ENCODE data around the gene LITAF.
A peak's percentile ranks its signal among the peaks of the same experiment; 100 is the strongest.
"Not testable (repeated sequence)": the region's sequence is repeated elsewhere in the genome, so short reads cannot be mapped to it uniquely, and the experiment has no call there.

Gene LITAF

GRCh38 chr16:11510178-11510973 is 76.3 kb downstream of the LITAF start:
- Histone ChIP-seq H3K4me3 (ENCODE audit: low read length) (no peak overlapping the region), H3K27ac (ENCODE audit: low read depth, low read length) (no peak overlapping the region), H3K4me1 (ENCODE audit: control insufficient read depth, insufficient read depth, low read length) (no peaks in the 10 kb centered on the region), H3K36me3 (ENCODE audit: control insufficient read depth, insufficient read depth, low read length) (no peaks in the 10 kb centered on the region), H3K27me3 (ENCODE audit: control insufficient read depth, insufficient read depth, low read length) (no peaks in the 10 kb centered on the region), H3K9ac (ENCODE audit: low read length) (no peak overlapping the region)

DNA sequence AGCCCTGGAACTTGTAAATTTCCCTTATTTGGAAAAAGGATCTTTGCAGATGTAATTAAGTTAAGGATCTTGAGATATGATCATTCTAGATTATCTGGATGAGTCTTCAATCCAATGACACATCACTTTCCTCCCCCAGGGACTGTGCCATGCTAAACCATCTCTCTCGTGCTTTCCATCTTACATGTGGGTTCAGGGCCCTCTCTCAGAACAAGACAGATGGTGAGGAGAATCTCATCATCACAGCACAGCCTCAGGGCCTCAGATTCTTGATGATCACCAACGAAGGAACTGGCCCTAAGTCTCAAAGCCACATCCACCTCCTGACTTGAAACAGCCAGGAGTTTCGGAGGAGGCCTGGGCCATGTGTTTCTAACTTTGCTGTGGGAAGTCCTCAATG is 78.7 kb downstream of the LITAF start:
- H3K4me3 ChIP-seq (ENCODE audit: low read length): no peak overlapping the region
- H3K27ac ChIP-seq (ENCODE audit: low read depth, low read length): no peak overlapping the region
- no peaks in the 10 kb centered on the region for H3K27me3 ChIP-seq (ENCODE audit: control insufficient read depth, insufficient read depth, low read length)
- H3K9ac ChIP-seq (ENCODE audit: low read length): no peak overlapping the region
- no peaks in the 10 kb centered on the region for H3K4me1 ChIP-seq (ENCODE audit: control insufficient read depth, insufficient read depth, low read length)
- H3K36me3 ChIP-seq (ENCODE audit: control insufficient read depth, insufficient read depth, low read length): no peaks in the 10 kb centered on the region

GRCh38 chr16:11507350-11507749 is 79.4 kb downstream of the LITAF start:
- Histone ChIP-seq H3K4me1 (ENCODE audit: control insufficient read depth, insufficient read depth, low read length) (no peaks in the 10 kb centered on the region), H3K9ac (ENCODE audit: low read length) (no peak overlapping the region), H3K27ac (ENCODE audit: low read depth, low read length) (no peak overlapping the region), H3K4me3 (ENCODE audit: low read length) (no peak overlapping the region), H3K27me3 (ENCODE audit: control insufficient read depth, insufficient read depth, low read length) (no peaks in the 10 kb centered on the region), H3K36me3 (ENCODE audit: control insufficient read depth, insufficient read depth, low read length) (no peaks in the 10 kb centered on the region)

DNA sequence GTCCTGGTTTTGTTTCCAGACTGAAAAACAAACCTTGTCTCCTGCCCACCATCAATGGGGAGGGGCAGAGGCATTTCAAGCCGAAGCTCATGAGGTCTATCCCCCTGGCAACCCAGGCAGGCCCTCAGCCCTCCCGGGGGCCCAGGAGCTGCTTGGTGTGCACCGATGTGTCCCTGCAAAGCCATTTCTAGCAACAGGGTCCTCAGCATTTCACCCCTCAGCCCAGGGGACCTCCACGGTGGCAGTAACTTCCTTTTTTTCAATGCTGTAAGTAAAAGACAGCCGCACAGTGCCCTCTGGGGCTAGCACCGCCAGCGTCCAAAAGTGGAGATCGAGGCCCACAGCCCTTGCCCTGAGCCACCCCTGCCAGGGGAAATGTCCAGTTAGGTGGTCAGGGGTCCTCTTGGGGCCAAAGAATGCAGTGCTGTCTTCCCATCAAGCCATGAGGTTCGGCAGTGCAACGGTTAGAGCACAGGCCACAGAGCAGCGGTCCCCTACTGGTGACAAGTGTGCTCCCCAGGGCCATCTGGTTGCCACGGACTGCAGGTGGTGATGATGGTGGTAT is 79.9 kb downstream of the LITAF start:
- Histone ChIP-seq H3K4me1 (ENCODE audit: control insufficient read depth, insufficient read depth, low read length) (no peaks in the 10 kb centered on the region), H3K4me3 (ENCODE audit: low read length) (no peak overlapping the region), H3K27me3 (ENCODE audit: control insufficient read depth, insufficient read depth, low read length) (no peaks in the 10 kb centered on the region), H3K36me3 (ENCODE audit: control insufficient read depth, insufficient read depth, low read length) (no peaks in the 10 kb centered on the region), H3K27ac (ENCODE audit: low read depth, low read length) (no peak overlapping the region), H3K9ac (ENCODE audit: low read length) (no peak overlapping the region)

GRCh38 chr16:11504261-11504660 is 82.5 kb downstream of the LITAF start:
- not testable (repeated sequence) for H3K27ac ChIP-seq (ENCODE audit: low read depth, low read length); H3K36me3 ChIP-seq (ENCODE audit: control insufficient read depth, insufficient read depth, low read length); H3K27me3 ChIP-seq (ENCODE audit: control insufficient read depth, insufficient read depth, low read length); H3K4me3 ChIP-seq (ENCODE audit: low read length); H3K9ac ChIP-seq (ENCODE audit: low read length); H3K4me1 ChIP-seq (ENCODE audit: control insufficient read depth, insufficient read depth, low read length)

DNA sequence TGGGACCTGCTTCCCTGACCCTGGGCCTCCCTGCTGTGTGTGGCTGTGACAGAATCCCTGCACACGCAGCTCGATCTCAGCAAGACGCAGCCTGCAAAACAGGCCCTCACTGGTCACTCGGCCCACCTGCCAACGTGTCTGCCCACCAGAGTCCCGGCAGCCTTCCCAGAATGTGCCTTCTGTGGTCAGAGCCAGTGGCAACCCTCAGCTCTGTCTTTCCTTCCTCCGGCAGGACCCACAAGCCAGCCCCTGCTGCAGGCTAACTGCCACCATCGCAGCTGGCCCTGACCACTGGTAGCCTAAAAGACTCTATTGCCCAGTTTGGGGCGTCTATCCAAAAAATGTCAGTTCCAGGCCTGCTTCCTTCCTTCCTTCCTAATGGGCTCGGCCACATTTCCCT is 83.2 kb downstream of the LITAF start:
- no peak overlapping the region for H3K9ac ChIP-seq (ENCODE audit: low read length)
- no peak overlapping the region for H3K4me3 ChIP-seq (ENCODE audit: low read length)
- no peaks in the 10 kb centered on the region for H3K27me3 ChIP-seq (ENCODE audit: control insufficient read depth, insufficient read depth, low read length)
- no peak overlapping the region for H3K27ac ChIP-seq (ENCODE audit: low read depth, low read length)
- no peaks in the 10 kb centered on the region for H3K4me1 ChIP-seq (ENCODE audit: control insufficient read depth, insufficient read depth, low read length)
- no peaks in the 10 kb centered on the region for H3K36me3 ChIP-seq (ENCODE audit: control insufficient read depth, insufficient read depth, low read length)

DNA sequence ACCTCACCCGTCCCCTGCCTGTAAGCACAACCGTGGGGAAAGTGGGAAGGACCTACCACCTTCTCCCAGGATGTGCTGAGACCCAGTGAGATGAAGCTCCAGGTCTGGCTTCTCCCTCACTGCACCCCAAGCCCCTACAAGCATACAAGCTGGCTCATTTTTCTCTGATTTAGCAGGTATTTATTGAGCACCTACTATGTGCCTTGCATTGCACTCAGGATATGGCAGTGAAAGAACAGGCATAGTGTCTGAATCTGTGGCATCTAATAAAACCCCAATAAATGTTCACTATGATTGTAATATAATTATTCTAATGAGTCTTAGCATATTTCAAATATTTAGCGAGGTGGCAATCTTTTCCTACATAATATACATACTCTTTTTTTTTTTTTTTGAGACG is 84.5 kb downstream of the LITAF start:
- H3K27ac ChIP-seq (ENCODE audit: low read depth, low read length): no peak overlapping the region
- H3K4me3 ChIP-seq (ENCODE audit: low read length): no peak overlapping the region
- H3K9ac ChIP-seq (ENCODE audit: low read length): no peak overlapping the region
- H3K27me3 ChIP-seq (ENCODE audit: control insufficient read depth, insufficient read depth, low read length): no peaks in the 10 kb centered on the region
- peaks cover 4% of the 10 kb centered on the region for H3K4me1 ChIP-seq (ENCODE audit: control insufficient read depth, insufficient read depth, low read length)
- no peaks in the 10 kb centered on the region for H3K36me3 ChIP-seq (ENCODE audit: control insufficient read depth, insufficient read depth, low read length)

DNA sequence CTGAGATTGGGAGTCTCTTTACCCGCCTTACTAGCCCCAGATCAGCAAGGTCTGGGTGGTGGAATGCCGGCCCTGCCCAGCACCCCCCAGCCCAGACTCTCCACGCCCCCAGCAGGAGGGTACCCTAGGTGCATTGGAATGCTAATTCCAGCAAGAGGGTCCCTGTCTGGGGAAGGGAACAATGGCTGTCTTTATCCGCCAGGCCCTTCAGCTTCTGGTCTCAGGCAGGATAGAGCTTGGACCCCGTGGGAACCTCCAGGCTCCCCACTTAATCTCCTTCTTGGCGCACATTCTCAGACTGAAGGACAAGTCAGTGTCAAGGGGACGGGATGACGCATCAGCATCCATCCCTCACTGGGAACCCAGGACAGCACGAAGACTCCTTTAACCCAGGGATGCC is 85.1 kb downstream of the LITAF start:
- no peaks in the 10 kb centered on the region for H3K27me3 ChIP-seq (ENCODE audit: control insufficient read depth, insufficient read depth, low read length)
- H3K4me1 ChIP-seq (ENCODE audit: control insufficient read depth, insufficient read depth, low read length): peaks cover 10% of the 10 kb centered on the region
- no peak overlapping the region for H3K27ac ChIP-seq (ENCODE audit: low read depth, low read length)

GRCh38 chr16:11500700-11501346 is 85.9 kb downstream of the LITAF start:
- Histone ChIP-seq H3K27ac (ENCODE audit: low read depth, low read length) (no peak overlapping the region), H3K4me1 (ENCODE audit: control insufficient read depth, insufficient read depth, low read length) (peaks cover 10% of the 10 kb centered on the region), H3K27me3 (ENCODE audit: control insufficient read depth, insufficient read depth, low read length) (no peaks in the 10 kb centered on the region), H3K36me3 (ENCODE audit: control insufficient read depth, insufficient read depth, low read length) (no peaks in the 10 kb centered on the region), H3K4me3 (ENCODE audit: low read length) (no peak overlapping the region), H3K9ac (ENCODE audit: low read length) (no peak overlapping the region)

More for the DNA sequence above, 85.1 kb downstream of the LITAF start:
- Histone ChIP-seq H3K9ac (ENCODE audit: low read length) (no peak overlapping the region), H3K4me3 (ENCODE audit: low read length) (no peak overlapping the region), H3K36me3 (ENCODE audit: control insufficient read depth, insufficient read depth, low read length) (no peaks in the 10 kb centered on the region)

GRCh38 chr16:11499295-11500089 is 87.2 kb downstream of the LITAF start:
- H3K4me1 ChIP-seq (ENCODE audit: control insufficient read depth, insufficient read depth, low read length): peaks cover 10% of the 10 kb centered on the region
- no peaks in the 10 kb centered on the region for H3K36me3 ChIP-seq (ENCODE audit: control insufficient read depth, insufficient read depth, low read length)
- H3K27me3 ChIP-seq (ENCODE audit: control insufficient read depth, insufficient read depth, low read length): no peaks in the 10 kb centered on the region
- H3K27ac ChIP-seq (ENCODE audit: low read depth, low read length): no peak overlapping the region
- no peak overlapping the region for H3K4me3 ChIP-seq (ENCODE audit: low read length)
- H3K9ac ChIP-seq (ENCODE audit: low read length): no peak overlapping the region

DNA sequence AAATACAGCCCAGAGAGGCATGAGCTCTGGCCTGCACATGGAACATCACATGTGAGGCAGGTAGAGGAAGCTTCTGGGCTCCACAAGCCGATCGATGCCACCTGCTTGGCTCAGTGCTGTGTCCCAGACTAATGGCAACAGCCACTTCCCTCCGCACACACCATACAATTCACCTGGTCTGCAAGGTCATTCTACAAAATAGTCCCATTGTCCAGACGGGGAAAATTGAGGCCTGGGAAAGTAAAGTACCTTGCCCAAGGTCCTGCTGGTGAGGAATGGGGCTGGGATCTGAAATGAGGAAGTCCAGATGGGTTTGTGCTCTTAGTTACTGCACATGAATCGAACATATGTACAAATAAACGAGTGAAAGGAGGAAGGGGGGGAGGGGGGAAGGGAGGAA is 88.0 kb downstream of the LITAF start:
- H3K36me3 ChIP-seq (ENCODE audit: control insufficient read depth, insufficient read depth, low read length): no peaks in the 10 kb centered on the region
- no peak overlapping the region for H3K9ac ChIP-seq (ENCODE audit: low read length)
- peaks cover 10% of the 10 kb centered on the region for H3K4me1 ChIP-seq (ENCODE audit: control insufficient read depth, insufficient read depth, low read length)
- H3K27ac ChIP-seq (ENCODE audit: low read depth, low read length): no peak overlapping the region
- H3K27me3 ChIP-seq (ENCODE audit: control insufficient read depth, insufficient read depth, low read length): no peaks in the 10 kb centered on the region
- H3K4me3 ChIP-seq (ENCODE audit: low read length): no peak overlapping the region

DNA sequence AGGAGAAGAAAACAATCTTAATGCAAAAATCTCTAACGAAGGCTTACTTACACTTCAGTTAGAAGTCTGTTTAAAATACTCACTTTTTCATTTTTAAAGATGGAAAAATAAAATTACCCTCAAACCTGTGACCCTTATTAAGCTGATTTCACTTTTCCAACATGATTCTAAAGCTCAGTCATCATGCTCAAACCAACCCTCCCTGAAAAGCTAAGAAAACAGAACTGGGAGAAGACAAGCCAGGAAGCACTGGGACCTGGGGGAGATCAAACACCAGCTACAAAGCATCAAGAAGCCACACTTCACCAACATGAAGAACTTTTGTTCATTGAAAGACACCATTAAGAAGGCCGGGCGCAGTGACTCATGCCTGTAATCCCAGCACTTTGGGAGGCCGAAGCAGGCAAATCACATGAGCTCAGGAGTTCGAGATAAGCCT is 88.8 kb downstream of the LITAF start:
- Histone ChIP-seq H3K9ac (ENCODE audit: low read length) (no peak overlapping the region), H3K4me3 (ENCODE audit: low read length) (no peak overlapping the region), H3K4me1 (ENCODE audit: control insufficient read depth, insufficient read depth, low read length) (peaks cover 10% of the 10 kb centered on the region), H3K27ac (ENCODE audit: low read depth, low read length) (peak overlapping the region; percentile 80), H3K27me3 (ENCODE audit: control insufficient read depth, insufficient read depth, low read length) (no peaks in the 10 kb centered on the region), H3K36me3 (ENCODE audit: control insufficient read depth, insufficient read depth, low read length) (no peaks in the 10 kb centered on the region)
